ENCODE measurements around the gene DNM3. TPM values are rescaled to one million over a fixed set of nuclear protein-coding genes. Genes with fewer than 3 reads are reported as not detected.

DNM3 gene
- total and polyA plus RNA-seq, 2 donors (not counting 3 experiments of a cell fraction or from before 2014, with no cell fraction given), result 1.4 to 2.5 TPM

DNA sequence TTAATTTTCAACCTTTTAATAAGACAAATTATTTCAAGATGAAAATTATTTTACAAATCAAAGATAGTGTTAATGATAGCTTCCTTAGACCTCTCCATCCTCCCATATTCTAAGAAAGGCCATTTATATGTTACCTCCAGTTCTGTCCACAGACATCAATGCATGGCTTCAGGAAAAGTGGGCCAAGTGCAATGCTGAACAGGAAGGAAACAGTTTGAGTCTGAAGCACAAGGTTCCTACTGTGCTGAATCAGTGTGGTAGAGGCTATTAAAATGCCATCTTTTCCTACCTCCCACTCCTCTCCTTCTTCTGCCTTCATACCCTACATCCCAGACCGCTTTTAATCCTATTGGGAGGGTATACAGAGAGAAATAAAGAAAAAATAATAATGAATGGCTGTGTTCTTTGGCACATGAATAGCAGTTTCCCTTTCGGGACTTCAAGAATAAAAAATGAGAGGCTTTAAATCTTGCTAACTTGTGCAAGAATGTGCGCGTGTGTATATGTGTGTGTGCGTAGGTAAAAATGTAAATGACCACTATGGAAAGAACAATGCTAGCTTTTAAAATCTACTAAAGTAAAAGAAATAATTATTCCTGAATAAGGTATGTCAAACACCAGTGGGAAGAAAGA lies 516.6 kb downstream of the DNM3 start:
- H3K9me1 ChIP-seq (replicated peaks; ENCODE audit: control insufficient read depth, extremely low read depth, insufficient read depth, low read length), result no peaks in the 10 kb centered on the region
- FAIRE-seq (peak; percentile 87), DNase-seq (ENCODE audit: low read depth, low spot score) (peak; percentile 76)
- intact Hi-C loops (cut with micrococcal nuclease), result loop anchor here (1.0 kb wide), 6 partner anchors 14 to 249 kb away; no protein-coding TSS in a partner anchor
- H2AFZ ChIP-seq (ENCODE audit: low read depth, low read length), result peak overlapping the region; percentile 49
- peak overlapping the region in 1 of 3 experiments; percentile 36 for H3K4me3 ChIP-seq (replicated peaks in 1 of 3; ENCODE audit: insufficient read depth in 1 of 3, low read depth in 1 of 3, low read length in 3 of 3)
- ChIA-PET CTCF (interaction anchor here (0.9 to 3.8 kb wide), 14 partner anchors 14 to 355 kb away, joined by 3 to 36 read pairs (median 4); no protein-coding TSS in a partner anchor), POLR2A (interaction anchor here (0.9 to 1.8 kb wide), 2 partner anchors 35 to 175 kb away, joined by 4 to 12 read pairs; partner anchors contain the start of gene SUCO)
- H3K9ac ChIP-seq (replicated peaks; ENCODE audit: extremely low read depth, insufficient read depth, low read length), result peak overlapping the region; percentile 87
- H3K27me3 ChIP-seq (ENCODE audit: control insufficient read depth in 2 of 2, insufficient read depth in 2 of 2, low read length in 2 of 2), result no peaks in the 10 kb centered on the region
- H3K36me3 ChIP-seq (ENCODE audit: control insufficient read depth in 2 of 2, extremely low read depth in 1 of 2, insufficient read depth in 2 of 2, low read length in 2 of 2), result no peaks in the 10 kb centered on the region
- no TSS peak for BruUV-seq (replicated peaks)
- H3K4me1 ChIP-seq (ENCODE audit: control insufficient read depth, extremely low read depth, insufficient read depth, low read length), result peaks cover 48% of the 10 kb centered on the region
- dilution Hi-C loops (cut with MboI; ENCODE audit: extremely low pct_ligation_motif_present, low sequenced_read_pairs), result no loop called here
- H3K9me3 ChIP-seq (replicated peaks; ENCODE audit: control insufficient read depth, insufficient read depth, low read length), result no peaks in the 10 kb centered on the region
- peak overlapping the region; percentile 97 for H3K4me2 ChIP-seq (ENCODE audit: insufficient read depth, low read length)
- H3K27ac ChIP-seq (ENCODE audit: insufficient read depth, low read depth, low read length), result peak overlapping the region; percentile 95
- H4K20me1 ChIP-seq (replicated peaks; ENCODE audit: control insufficient read depth, extremely low read depth, insufficient read depth, low read length), result no peaks in the 10 kb centered on the region
- TF ChIP-seq FOS (IDR thresholded peaks at IDR 0.05; ENCODE audit: borderline replicate concordance, insufficient read depth, low read length), result no peak
- TF ChIP-seq EZH2 (IDR thresholded peaks at IDR 0.05; ENCODE audit: borderline replicate concordance, low read depth, low read length, severe bottlenecking), result no peak
- TF ChIP-seq POLR2A (IDR thresholded peaks at IDR 0.05; ENCODE audit: low read depth, low read length), result no peak
- peak; percentile 2 for TF ChIP-seq JUN (IDR thresholded peaks at IDR 0.05; ENCODE audit: borderline replicate concordance, insufficient read depth, insufficient read length, low read depth)
- H3K79me2 ChIP-seq (ENCODE audit: control insufficient read depth, insufficient read depth, low read length), result no peaks in the 10 kb centered on the region

GRCh38 chr1:172359491-172359999 lies 518.2 kb downstream of the DNM3 start:
- H4K20me1 ChIP-seq (replicated peaks; ENCODE audit: control insufficient read depth, extremely low read depth, insufficient read depth, low read length), result no peaks in the 10 kb centered on the region
- no peaks in the 10 kb centered on the region for H3K36me3 ChIP-seq (ENCODE audit: control insufficient read depth in 2 of 2, extremely low read depth in 1 of 2, insufficient read depth in 2 of 2, low read length in 2 of 2)
- H3K4me3 ChIP-seq (replicated peaks in 1 of 3; ENCODE audit: insufficient read depth in 1 of 3, low read depth in 1 of 3, low read length in 3 of 3), result peak overlapping the region in 1 of 3 experiments; percentile 38
- H3K4me2 ChIP-seq (ENCODE audit: insufficient read depth, low read length), result peak overlapping the region; percentile 97
- H3K27ac ChIP-seq (ENCODE audit: insufficient read depth, low read depth, low read length), result peak overlapping the region; percentile 95
- no peaks in the 10 kb centered on the region for H3K9me3 ChIP-seq (replicated peaks; ENCODE audit: control insufficient read depth, insufficient read depth, low read length)
- CTCF ChIA-PET, result interaction anchor here (0.8 to 3.8 kb wide), 16 partner anchors 9 to 357 kb away, joined by 3 to 36 read pairs (median 4); no protein-coding TSS in a partner anchor
- POLR2A ChIA-PET, result interaction anchor here (0.7 to 1.8 kb wide), 3 partner anchors 15 to 581 kb away, joined by 4 to 12 read pairs (median 7); no protein-coding TSS in a partner anchor
- H3K4me1 ChIP-seq (ENCODE audit: control insufficient read depth, extremely low read depth, insufficient read depth, low read length), result peaks cover 48% of the 10 kb centered on the region
- intact Hi-C loops (cut with micrococcal nuclease), result loop anchor here (1.0 kb wide), 3 partner anchors 24 to 104 kb away; no protein-coding TSS in a partner anchor
- dilution Hi-C loops (cut with MboI; ENCODE audit: extremely low pct_ligation_motif_present, low sequenced_read_pairs), result no loop called here
- no peaks in the 10 kb centered on the region for H3K9me1 ChIP-seq (replicated peaks; ENCODE audit: control insufficient read depth, extremely low read depth, insufficient read depth, low read length)
- H2AFZ ChIP-seq (ENCODE audit: low read depth, low read length), result no peak overlapping the region
- no peaks in the 10 kb centered on the region for H3K27me3 ChIP-seq (ENCODE audit: control insufficient read depth in 2 of 2, insufficient read depth in 2 of 2, low read length in 2 of 2)
- no TSS peak for BruUV-seq (replicated peaks)
- H3K79me2 ChIP-seq (ENCODE audit: control insufficient read depth, insufficient read depth, low read length), result no peaks in the 10 kb centered on the region
- peak; percentile 77 for FAIRE-seq
- TF ChIP-seq GATA2 (IDR thresholded peaks at IDR 0.05; ENCODE audit: insufficient read depth, insufficient read length, low read depth, low read length) (no peak), MYC (IDR thresholded peaks at IDR 0.05; ENCODE audit: low read depth, low read length) (no peak), POLR2A (IDR thresholded peaks at IDR 0.05; ENCODE audit: low read depth, low read length) (no peak), EZH2 (IDR thresholded peaks at IDR 0.05; ENCODE audit: borderline replicate concordance, low read depth, low read length, severe bottlenecking) (no peak), POLR2AphosphoS5 (IDR thresholded peaks at IDR 0.05; ENCODE audit: insufficient read depth, low read depth, low read length) (peak; percentile 26), FOS (IDR thresholded peaks at IDR 0.05; ENCODE audit: borderline replicate concordance, insufficient read depth, low read length) (no peak), JUN (IDR thresholded peaks at IDR 0.05; ENCODE audit: borderline replicate concordance, insufficient read depth, insufficient read length, low read depth) (peak; percentile 31)
- TF ChIP-seq, protein P1, sequence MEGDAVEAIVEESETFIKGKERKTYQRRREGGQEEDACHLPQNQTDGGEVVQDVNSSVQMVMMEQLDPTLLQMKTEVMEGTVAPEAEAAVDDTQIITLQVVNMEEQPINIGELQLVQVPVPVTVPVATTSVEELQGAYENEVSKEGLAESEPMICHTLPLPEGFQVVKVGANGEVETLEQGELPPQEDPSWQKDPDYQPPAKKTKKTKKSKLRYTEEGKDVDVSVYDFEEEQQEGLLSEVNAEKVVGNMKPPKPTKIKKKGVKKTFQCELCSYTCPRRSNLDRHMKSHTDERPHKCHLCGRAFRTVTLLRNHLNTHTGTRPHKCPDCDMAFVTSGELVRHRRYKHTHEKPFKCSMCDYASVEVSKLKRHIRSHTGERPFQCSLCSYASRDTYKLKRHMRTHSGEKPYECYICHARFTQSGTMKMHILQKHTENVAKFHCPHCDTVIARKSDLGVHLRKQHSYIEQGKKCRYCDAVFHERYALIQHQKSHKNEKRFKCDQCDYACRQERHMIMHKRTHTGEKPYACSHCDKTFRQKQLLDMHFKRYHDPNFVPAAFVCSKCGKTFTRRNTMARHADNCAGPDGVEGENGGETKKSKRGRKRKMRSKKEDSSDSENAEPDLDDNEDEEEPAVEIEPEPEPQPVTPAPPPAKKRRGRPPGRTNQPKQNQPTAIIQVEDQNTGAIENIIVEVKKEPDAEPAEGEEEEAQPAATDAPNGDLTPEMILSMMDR (IDR thresholded peaks at IDR 0.05; ENCODE audit: extremely low read depth in 1 of 2, insufficient read depth in 1 of 2, low read depth in 1 of 2, low read length in 2 of 2), result no peak
- TF ChIP-seq, protein P2, sequence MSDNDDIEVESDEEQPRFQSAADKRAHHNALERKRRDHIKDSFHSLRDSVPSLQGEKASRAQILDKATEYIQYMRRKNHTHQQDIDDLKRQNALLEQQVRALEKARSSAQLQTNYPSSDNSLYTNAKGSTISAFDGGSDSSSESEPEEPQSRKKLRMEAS (IDR thresholded peaks at IDR 0.05; ENCODE audit: insufficient read depth, insufficient read length), result no peak
- DNase-seq (ENCODE audit: low read depth, low spot score), result peak; percentile 90
- H3K9ac ChIP-seq (replicated peaks; ENCODE audit: extremely low read depth, insufficient read depth, low read length), result peak overlapping the region; percentile 87
